Stimulated activated CD4-positive, alpha-beta T cell treated with anti-CD3 and anti-CD28 coated beads, Interleukin-12 subunit alpha, Interleukin-12 subunit beta, amount 100 ng/mL, for 4 hours (primary cell): Measurements from ENCODE around the gene WDFY2.

Source experiments
- DNase-seq: peaks from one replicate; pipeline ENCODE4 v3.0.0-alpha.2; 2020

The WDFY2 gene

GRCh38 chr13:51717786-51718398 lies 133.6 kb downstream of the WDFY2 start:
- no peak for DNase-seq

GRCh38 chr13:51719394-51719793 lies 135.1 kb downstream of the WDFY2 start:
- DNase-seq: no peak

DNA sequence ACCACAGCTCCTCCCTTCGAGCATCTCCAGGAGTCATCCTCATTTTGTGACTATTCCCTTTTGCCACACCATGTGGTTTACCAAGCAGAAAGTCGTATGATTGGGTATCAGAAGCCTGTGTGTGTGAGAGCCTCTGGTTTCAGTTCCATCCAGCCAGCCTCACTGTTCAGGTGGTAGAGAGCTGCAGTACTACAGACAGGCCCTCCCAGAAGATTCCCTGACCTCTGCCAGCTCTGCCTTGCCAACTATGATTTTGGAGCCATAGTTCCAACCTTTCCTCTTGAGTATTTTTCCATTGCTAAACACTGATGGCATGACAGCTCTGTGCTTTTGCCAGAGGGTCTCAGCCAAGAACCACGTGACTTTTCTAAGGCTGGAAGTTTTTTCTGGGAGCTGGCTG lies 137.2 kb downstream of the WDFY2 start:
- DNase-seq: no peak

DNA sequence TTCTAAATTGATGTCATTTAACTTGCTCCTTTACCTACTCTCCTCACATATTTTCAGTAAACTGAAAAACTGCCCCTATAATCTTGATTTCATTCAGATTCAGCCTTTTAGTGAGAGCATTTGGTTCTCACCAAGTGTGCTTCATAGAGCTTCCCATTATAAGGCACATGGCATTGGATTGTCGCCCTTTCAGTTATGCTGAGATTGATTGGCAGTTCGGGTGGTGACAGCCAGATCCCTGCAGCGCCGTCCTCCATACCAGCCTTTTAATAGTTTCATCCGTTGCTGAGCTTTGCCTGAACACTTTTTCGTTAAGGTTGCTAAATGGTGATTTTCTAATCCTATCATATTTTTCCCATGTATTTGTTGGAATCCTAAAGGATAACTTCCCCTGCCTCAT lies 139.3 kb downstream of the WDFY2 start:
- DNase-seq: no peak

GRCh38 chr13:51724721-51725120 lies 140.5 kb downstream of the WDFY2 start:
- no peak for DNase-seq

DNA sequence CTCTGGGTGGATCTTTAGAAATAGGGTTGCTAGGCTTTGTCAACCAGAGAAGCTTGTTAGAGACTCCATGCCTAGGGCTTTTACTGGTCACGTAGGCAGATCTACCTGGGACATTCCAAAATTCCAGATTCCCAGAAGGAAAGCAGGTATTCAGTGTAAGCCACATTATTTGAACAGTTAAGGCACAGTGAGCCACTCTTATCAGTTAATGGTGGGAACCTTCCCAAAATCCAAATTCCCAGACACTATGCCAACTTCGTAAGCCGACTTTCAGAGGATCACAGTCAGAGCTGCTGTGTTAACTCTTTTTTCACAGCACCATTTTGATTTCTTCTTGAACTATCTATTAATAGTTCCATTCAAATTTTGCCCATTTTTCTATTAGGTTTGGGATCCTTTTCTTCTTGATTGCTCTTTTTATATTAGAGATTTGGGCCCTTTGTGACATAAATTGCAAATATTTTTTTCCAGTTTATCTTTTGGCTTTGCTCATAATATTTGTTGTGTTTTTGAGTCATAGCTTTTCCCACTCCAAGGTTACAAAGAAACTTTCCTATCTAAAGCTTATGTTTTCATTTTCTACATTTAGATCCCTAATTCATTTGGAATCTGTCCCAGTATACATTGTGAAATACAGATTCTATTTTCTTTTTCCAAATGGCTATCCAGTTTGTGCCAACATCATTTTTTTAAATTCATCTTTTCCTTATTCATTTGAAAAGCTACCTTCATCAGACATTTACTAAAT lies 142.4 kb downstream of the WDFY2 start:
- DNase-seq: no peak

GRCh38 chr13:51727634-51728274 lies 143.5 kb downstream of the WDFY2 start:
- DNase-seq: no peak

GRCh38 chr13:51728275-51728673 lies 144.0 kb downstream of the WDFY2 start:
- DNase-seq: no peak

DNA sequence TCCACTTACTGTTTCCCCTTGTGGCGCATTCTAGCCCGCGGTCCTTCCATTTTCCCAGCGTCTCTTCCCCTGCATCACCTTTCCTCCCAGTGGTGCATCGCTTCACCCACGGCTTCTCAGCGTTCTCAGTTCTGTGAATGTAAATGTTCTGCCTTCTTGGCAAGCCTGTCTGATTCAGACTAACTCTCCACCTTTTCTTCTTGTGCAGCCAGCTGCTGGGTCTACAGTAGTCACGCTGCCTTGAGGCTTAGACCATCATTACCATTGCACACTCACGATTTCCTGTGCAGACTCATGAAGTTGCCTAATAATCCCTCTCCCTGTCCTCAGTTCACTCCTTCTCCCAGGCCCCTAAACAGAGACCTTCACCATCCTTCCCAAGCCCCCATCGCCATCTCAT lies 144.7 kb downstream of the WDFY2 start:
- DNase-seq: no peak

GRCh38 chr13:51729866-51730553 lies 145.7 kb downstream of the WDFY2 start:
- peak; percentile 13 for DNase-seq

DNA sequence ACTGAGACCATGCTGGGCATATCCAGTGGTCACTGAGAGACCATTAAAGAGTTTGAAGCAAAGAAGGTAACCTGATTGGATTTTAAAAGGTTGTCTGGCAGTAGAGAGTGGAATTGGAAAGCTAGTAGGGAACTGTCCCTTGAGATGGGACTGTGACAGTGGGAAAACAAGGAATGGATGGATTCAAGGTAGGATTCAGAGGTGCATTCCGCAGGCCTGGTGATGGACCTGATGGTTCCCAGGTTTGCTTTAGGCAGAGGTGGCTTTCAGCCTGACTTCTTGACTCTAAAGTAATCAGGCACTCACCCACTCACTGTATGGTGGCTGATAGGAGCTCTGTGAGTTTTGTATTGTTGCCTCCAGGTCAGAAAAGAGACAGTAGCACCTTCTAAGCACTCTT lies 146.7 kb downstream of the WDFY2 start:
- DNase-seq: no peak

DNA sequence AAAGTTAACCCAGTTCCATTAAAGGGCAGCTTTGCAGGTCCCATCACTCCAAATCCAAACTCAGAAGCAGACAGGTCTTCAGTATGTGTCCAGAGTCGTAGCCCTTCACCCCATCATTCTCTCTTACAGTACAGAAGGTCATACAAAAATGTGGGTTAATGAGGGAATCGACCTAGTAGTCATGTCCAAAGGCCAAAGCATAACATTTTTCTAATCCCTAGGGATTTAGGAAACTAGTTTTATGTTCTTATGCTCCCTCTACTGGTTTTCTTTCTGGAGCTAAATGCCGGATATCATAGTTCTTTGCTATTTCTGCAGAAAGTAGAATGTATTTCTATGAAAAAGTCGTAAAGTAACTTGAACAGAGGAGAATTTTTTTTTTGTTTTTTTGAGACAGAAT lies 147.5 kb downstream of the WDFY2 start:
- DNase-seq: no peak

DNA sequence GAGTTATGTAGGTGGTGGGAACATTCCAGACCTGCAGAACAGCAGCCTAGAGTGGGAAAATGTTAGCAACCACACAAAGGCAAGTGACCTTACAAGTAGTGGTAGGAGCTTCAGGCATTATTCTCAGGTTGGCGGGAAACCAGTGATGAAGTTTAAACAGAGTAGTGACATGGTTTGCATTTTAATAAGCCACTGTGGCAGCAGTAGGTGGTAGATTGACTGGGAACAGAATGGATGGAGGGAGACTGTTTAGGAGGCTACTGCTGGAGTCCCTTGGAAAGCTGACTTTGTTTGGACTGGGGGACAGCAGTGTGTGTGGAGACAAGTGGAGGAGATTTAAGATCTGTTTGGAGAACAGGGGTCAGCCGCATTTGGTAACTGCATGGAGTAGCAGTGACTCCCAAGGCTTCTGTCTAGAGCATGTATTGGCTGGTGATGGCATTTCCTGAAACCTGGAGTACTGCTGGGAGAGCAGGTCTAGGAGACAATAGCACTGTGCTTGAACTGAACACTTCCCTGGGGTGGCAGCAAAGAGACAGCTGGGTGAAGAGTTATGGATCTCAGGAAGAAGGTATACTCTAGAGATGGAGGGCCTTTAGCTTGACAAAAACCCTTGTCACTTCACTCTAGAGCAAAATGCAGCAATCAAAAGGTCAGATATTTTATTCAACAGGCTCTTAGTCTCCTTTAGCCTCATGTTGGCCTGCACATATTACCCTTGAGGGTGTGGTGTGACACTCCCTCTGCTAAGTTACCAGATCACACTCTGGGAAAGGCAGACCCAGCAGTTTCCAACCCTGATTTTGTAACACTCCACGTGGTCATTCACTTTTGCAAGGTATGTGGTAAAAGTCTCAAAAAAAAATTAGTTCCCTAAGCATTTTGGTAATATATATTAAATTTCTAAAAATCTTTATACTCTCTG lies 149.4 kb downstream of the WDFY2 start:
- DNase-seq: no peak

DNA sequence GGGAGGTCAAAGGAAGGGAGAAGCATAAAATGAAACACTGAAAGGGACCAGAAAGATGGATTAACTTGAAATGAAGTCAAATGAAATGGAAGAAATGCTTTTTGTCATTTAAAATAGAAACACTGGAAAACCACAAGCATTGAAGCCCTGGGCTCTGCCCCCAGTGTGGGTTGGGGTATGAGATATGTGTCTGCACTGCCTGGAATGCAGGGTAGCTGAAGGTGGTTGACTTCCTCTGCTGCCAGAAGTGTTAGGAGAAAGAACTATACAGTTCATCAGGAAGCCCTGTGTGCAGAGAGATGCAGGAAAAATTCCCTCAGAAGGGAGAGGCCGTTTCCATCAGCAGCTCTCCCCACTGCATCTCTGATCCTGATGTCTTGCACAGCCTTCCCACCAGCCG lies 150.5 kb downstream of the WDFY2 start:
- DNase-seq: no peak

GRCh38 chr13:51737609-51738008 lies 153.3 kb downstream of the WDFY2 start:
- no peak for DNase-seq

- DNase-seq: no peak
These were observed 154.1 kb downstream of the WDFY2 start for GRCh38 chr13:51738226-51738905.

DNA sequence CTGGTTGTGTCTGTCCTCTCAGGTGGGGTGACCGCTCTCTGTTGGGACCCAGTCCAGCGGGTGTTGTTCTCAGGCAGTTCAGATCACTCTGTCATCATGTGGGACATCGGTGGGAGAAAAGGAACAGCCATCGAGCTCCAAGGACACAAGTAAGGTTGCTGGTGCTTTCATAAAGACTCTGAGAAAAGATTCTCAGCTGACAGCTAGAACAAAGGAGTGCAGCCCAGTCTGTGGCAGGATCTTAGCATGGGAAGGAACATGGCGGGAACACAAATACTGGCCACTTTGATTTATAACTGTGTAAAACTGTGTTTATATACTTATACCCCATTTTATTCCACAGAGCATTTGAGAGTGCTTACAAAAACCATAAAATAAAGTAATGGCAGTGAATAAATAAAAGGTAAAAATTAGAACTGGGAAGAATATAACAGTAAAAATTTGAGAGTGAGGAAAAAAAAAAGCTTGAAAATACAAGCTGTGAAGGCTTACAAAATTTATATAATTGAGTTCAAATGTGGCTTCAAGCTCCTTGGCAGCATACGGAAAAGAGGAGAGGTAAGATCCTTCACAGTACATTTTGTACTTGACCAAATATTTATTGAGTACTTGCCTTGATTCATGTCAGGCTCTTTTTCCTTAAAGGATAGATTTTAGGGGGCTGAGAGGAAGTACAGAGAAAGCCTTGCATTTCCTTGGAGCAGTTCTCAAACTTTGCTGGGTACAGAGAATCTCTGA lies 154.9 kb downstream of the WDFY2 start:
- DNase-seq: no peak

GRCh38 chr13:51740698-51741097 lies 156.4 kb downstream of the WDFY2 start:
- DNase-seq: no peak

- DNase-seq: no peak
These were observed 157.8 kb downstream of the WDFY2 start for GRCh38 chr13:51742031-51742430.

DNA sequence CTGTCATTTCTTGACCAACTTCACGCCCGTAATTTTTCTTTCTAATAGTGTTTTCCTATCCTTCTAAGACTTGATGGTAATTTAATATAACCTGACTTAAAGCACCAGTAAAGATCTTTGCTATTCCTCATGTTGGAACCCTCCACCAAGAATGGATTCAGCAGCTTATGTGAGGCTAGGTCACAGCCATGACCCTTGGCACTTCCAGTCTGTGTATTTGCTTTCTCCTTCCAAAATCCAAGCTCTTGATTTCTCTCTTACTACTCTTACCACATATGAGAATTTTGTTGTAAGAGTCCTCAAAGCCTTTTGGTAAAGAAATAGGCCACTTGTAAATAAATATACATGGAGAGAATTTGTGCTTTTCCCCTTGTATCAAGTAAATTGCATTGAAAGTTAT lies 158.3 kb downstream of the WDFY2 start:
- DNase-seq: no peak

GRCh38 chr13:51745243-51745642 lies 161.0 kb downstream of the WDFY2 start:
- no peak for DNase-seq
